T-helper 1 cell (primary cell): ENCODE results near the gene SLC50A1.

Source experiments
- DNase-seq, 5 donors: peaks; one replicate each; pipeline ENCODE4 v3.0.0-alpha.2; 2012 to 2020
- total RNA-seq, 4 donors: gene quantifications; one replicate each; lab custom pipeline; 2026; lab: John Stamatoyannopoulos, UW

Gene SLC50A1
- total RNA-seq: 16.4 to 22.8 (median 19.4) reads per million in 4 donors

- DNase-seq: peak; percentile 87 to 94 (median 92)
Measured at GRCh38 chr1:155135415-155136028, at the start of gene SLC50A1. TSS of gene SLC50A1 (plus strand) at chr1:155135852. CDS start at chr1:155135912, 60 bp downstream.

- peak; percentile 55 to 77 (median 73) for DNase-seq
Measured at GRCh38 chr1:155086128-155086741, 49.4 kb upstream of the SLC50A1 start.

GRCh38 chr1:155086856-155087535 is 48.7 kb upstream of the SLC50A1 start:
- DNase-seq: no peak

- peak; percentile 58 to 77 (median 70) for DNase-seq
Measured at GRCh38 chr1:155091071-155092051, 44.3 kb upstream of the SLC50A1 start.

- no peak for DNase-seq
Measured at GRCh38 chr1:155092131-155092530, 43.5 kb upstream of the SLC50A1 start.

- DNase-seq: no peak
Measured at GRCh38 chr1:155092641-155093040, 43.0 kb upstream of the SLC50A1 start.

GRCh38 chr1:155093911-155094621 is 41.6 kb upstream of the SLC50A1 start:
- no peak for DNase-seq

GRCh38 chr1:155094622-155094948 is 41.1 kb upstream of the SLC50A1 start:
- DNase-seq: no peak

- no peak for DNase-seq
Measured at GRCh38 chr1:155099331-155099730, 36.3 kb upstream of the SLC50A1 start.

GRCh38 chr1:155103325-155103724 is 32.3 kb upstream of the SLC50A1 start:
- DNase-seq: no peak

- no peak for DNase-seq
Measured at GRCh38 chr1:155104605-155105534, 30.8 kb upstream of the SLC50A1 start.

- DNase-seq: no peak
Measured at GRCh38 chr1:155105604-155106011, 30.0 kb upstream of the SLC50A1 start.

- no peak for DNase-seq
Measured at GRCh38 chr1:155106862-155107261, 28.8 kb upstream of the SLC50A1 start.

GRCh38 chr1:155107309-155108264 is 28.1 kb upstream of the SLC50A1 start:
- DNase-seq: no peak

- no peak for DNase-seq
Measured at GRCh38 chr1:155108296-155108695, 27.4 kb upstream of the SLC50A1 start.

- no peak for DNase-seq
Measured at GRCh38 chr1:155110381-155110780, 25.3 kb upstream of the SLC50A1 start.

- DNase-seq: no peak
Measured at GRCh38 chr1:155110826-155111225, 24.8 kb upstream of the SLC50A1 start.

GRCh38 chr1:155113450-155113980 is 22.1 kb upstream of the SLC50A1 start:
- no peak for DNase-seq

GRCh38 chr1:155116113-155116764 is 19.4 kb upstream of the SLC50A1 start:
- DNase-seq: no peak
